HUES48 (cell line): Measurements from ENCODE around the gene SLC24A3.

Source experiments
- H3K27ac ChIP-seq: one replicate; pipeline ENCODE4 v1.7.0; 2013; ENCODE audit warnings: low read depth, low read length, inconsistent platforms
- H3K27me3 ChIP-seq: 2 replicates; pipeline ENCODE4 v1.6.1; 2013; ENCODE audit warnings: mild to moderate bottlenecking, low read length; ENCODE audit not compliant: control insufficient read depth, insufficient read depth
- H3K36me3 ChIP-seq: 2 replicates; pipeline ENCODE4 v1.6.1; 2013; ENCODE audit warnings: low read length; ENCODE audit not compliant: control insufficient read depth, insufficient read depth
- H3K4me1 ChIP-seq: 2 replicates; pipeline ENCODE4 v1.6.1; 2013; ENCODE audit warnings: mild to moderate bottlenecking, low read length; ENCODE audit not compliant: control insufficient read depth, insufficient read depth
- H3K4me3 ChIP-seq: 2 replicates; pipeline ENCODE4 v1.5.1; 2013; ENCODE audit warnings: mild to moderate bottlenecking, low read depth, low read length
- H3K9ac ChIP-seq: 2 replicates; pipeline ENCODE4 v1.6.1; 2013; ENCODE audit warnings: mild to moderate bottlenecking, low read depth, low read length, moderate library complexity
- H3K9me3 ChIP-seq: 2 replicates; pipeline ENCODE4 v1.6.1; 2013; ENCODE audit warnings: low read length; ENCODE audit not compliant: control insufficient read depth, insufficient read depth

SLC24A3 gene

DNA sequence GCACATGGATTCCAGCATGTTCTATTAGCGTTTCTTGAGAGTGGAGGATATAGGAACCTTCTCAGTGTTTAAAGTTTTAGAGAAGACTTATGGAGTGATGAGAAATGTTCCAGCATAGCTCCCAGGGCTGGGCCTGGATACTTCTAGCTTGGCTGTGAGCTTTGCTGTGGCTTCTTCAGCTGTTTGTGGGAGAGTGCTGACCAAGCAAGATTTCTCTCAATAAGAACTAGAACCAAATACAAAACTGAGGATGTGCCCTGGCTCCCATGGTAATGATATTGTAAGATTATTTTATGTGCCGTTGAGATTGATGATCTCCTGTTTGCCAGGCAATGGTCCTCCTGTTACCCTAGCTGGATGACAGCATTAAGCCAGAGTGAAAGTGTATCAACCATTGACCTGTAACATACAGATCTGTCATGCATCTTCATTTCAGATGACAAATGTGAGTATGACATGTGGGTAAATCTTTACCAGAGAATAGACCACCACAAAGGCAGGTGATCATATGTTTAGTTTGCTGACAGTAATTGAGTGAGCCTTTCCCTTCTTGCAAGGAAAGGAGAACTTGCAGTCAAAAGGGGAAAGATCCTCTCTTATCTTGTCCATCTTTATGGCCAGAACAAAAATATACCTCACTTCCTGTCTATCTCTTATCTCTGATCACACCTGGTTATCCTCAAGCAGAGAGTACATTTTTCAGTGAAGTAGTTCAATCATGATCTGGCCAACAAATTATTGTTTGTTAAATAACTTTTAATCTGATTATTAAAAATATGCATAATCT is 180.1 kb downstream of the SLC24A3 start:
- H3K27ac ChIP-seq: no peak overlapping the region
- no peak overlapping the region for H3K9ac ChIP-seq

DNA sequence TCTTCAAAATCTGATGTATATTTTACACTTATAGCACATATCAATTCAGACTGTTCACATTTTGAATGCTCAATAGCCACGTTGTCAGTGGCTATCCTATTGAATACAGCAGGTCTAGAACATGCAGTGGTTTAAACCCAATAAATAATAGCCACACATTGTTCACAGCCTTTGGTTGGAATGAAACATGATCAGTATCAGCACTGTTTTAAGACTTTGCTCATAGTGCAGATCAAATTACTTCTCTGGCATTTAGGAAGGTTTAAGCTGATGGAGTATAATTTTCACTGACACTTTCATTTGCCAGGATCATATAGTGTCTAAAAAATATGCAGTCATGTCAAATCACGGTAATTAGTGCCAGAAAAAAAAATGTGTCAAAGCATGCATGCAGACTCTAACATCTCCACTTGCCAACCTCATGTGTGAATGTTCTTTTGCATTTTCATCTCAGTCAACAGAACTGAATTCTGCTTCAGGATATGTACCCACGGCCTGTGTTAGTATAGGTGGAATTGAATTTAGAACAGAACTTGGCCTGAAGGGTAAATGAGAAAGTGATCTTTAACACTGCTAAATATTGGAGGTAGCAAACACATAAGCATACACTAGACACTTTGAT is 184.1 kb downstream of the SLC24A3 start:
- Histone ChIP-seq H3K9ac (no peak overlapping the region), H3K27ac (no peak overlapping the region), H3K4me1 (no peaks in the 10 kb centered on the region), H3K36me3 (no peaks in the 10 kb centered on the region), H3K27me3 (no peaks in the 10 kb centered on the region), H3K4me3 (no peak overlapping the region), H3K9me3 (peaks cover 12% of the 10 kb centered on the region)

More for the DNA sequence above, 180.1 kb downstream of the SLC24A3 start:
- Histone ChIP-seq H3K36me3 (no peaks in the 10 kb centered on the region), H3K4me3 (no peak overlapping the region), H3K9me3 (no peaks in the 10 kb centered on the region), H3K27me3 (no peaks in the 10 kb centered on the region), H3K4me1 (no peaks in the 10 kb centered on the region)

GRCh38 chr20:19397226-19397625 is 184.8 kb downstream of the SLC24A3 start:
- Histone ChIP-seq H3K9me3 (peaks cover 12% of the 10 kb centered on the region), H3K9ac (no peak overlapping the region), H3K27me3 (no peaks in the 10 kb centered on the region), H3K36me3 (no peaks in the 10 kb centered on the region), H3K4me3 (no peak overlapping the region), H3K4me1 (no peaks in the 10 kb centered on the region), H3K27ac (no peak overlapping the region)

DNA sequence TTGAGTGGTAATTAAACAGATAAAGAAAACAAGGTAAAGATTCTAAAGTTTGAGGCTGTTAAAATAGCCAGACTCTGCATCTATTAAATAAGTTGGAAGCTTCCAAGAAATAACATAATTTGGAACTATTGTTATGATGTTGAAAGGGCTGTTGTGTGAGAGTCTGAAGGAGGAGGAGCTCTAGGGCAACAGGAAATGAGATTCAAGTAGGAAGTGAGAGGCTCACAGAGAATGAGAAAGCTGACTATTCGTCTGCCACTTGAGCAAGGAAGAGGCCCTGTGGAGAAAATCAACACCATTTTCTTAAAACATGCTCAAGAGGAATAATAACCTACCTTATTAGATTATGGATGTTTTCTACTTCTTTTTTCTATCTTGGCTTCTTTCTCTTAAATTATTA is 185.2 kb downstream of the SLC24A3 start:
- Histone ChIP-seq H3K36me3 (no peaks in the 10 kb centered on the region), H3K4me3 (no peak overlapping the region), H3K9me3 (peaks cover 12% of the 10 kb centered on the region), H3K9ac (no peak overlapping the region), H3K27ac (no peak overlapping the region), H3K4me1 (no peaks in the 10 kb centered on the region), H3K27me3 (no peaks in the 10 kb centered on the region)

DNA sequence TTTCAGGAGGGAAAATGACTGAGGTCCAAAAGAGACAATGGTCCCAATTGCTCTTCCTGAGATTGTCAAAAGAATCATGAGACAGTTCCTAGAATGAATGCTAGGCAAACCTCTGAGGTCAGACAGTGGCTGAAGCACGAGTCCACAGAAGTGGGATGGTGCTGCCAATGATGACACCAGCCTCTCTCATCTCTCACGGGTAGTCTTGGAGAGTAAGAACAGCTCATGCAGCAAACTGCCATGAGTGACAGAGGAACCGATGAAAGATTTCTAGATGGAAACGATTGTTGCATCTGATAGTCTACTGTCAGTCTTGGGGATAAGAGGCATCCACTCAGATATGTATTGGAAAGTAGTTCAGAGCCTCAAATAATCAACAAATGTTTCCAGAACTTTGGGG is 188.7 kb downstream of the SLC24A3 start:
- H3K27me3 ChIP-seq: no peaks in the 10 kb centered on the region
- H3K36me3 ChIP-seq: no peaks in the 10 kb centered on the region

DNA sequence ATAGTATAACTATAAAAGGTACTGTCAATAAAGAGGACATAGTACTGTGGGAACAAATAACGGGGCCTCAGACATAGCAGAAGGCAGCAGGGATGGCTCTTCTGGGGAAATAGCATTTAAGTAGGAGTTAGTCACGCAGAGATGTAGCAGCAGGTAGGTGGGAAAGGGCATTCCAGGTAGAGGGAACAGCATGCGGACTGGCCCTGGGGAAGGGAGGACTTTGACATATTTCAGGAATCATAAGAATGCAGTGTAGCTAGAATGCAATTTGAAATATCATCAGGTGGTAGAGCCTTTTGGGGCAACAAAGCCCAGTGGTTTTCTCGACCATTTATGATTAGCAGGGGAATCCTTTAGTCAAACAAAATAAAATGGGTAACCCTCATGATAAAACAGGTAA is 191.1 kb downstream of the SLC24A3 start:
- no peak overlapping the region for H3K27ac ChIP-seq
- no peaks in the 10 kb centered on the region for H3K36me3 ChIP-seq
- peaks cover 6% of the 10 kb centered on the region for H3K9me3 ChIP-seq
- no peak overlapping the region for H3K9ac ChIP-seq
- H3K4me3 ChIP-seq: no peak overlapping the region
- no peaks in the 10 kb centered on the region for H3K27me3 ChIP-seq
- no peaks in the 10 kb centered on the region for H3K4me1 ChIP-seq

More for the DNA sequence above, 188.7 kb downstream of the SLC24A3 start:
- Histone ChIP-seq H3K9me3 (peaks cover 12% of the 10 kb centered on the region), H3K9ac (no peak overlapping the region), H3K27ac (no peak overlapping the region), H3K4me3 (no peak overlapping the region), H3K4me1 (no peaks in the 10 kb centered on the region)

- Histone ChIP-seq H3K9me3 (no peaks in the 10 kb centered on the region), H3K4me1 (no peaks in the 10 kb centered on the region), H3K27ac (no peak overlapping the region), H3K36me3 (no peaks in the 10 kb centered on the region), H3K9ac (no peak overlapping the region), H3K4me3 (no peak overlapping the region), H3K27me3 (no peaks in the 10 kb centered on the region)
Observed at GRCh38 chr20:19404826-19405225, 192.4 kb downstream of the SLC24A3 start.

DNA sequence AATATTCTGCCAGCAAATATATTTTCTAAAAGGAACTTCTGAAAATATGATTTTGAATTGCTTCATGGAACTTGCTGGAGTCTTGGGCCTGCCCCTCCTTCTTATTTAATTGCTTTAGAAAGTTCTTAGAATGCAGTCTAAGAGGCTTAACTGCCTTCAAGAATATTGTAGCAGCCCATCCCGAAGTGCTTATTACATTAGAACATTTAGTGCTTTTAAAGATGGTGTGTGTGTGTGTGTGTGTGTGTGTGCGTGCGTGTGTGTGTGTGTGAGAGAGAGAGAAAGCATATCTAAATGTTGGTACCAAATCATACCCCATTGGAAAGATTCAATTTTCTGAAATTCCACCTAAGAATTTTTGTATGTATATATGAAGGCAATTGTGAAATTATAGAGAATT is 193.5 kb downstream of the SLC24A3 start:
- Histone ChIP-seq H3K36me3 (no peaks in the 10 kb centered on the region), H3K9ac (no peak overlapping the region), H3K4me1 (no peaks in the 10 kb centered on the region), H3K27me3 (no peaks in the 10 kb centered on the region), H3K27ac (no peak overlapping the region), H3K9me3 (no peaks in the 10 kb centered on the region), H3K4me3 (no peak overlapping the region)

- Histone ChIP-seq H3K9me3 (no peaks in the 10 kb centered on the region), H3K36me3 (no peaks in the 10 kb centered on the region), H3K4me1 (no peaks in the 10 kb centered on the region), H3K9ac (no peak overlapping the region), H3K27me3 (no peaks in the 10 kb centered on the region), H3K4me3 (no peak overlapping the region), H3K27ac (no peak overlapping the region)
Observed at GRCh38 chr20:19406381-19406780, 193.9 kb downstream of the SLC24A3 start.

- no peaks in the 10 kb centered on the region for H3K27me3 ChIP-seq
- no peak overlapping the region for H3K4me3 ChIP-seq
- H3K4me1 ChIP-seq: no peaks in the 10 kb centered on the region
- no peaks in the 10 kb centered on the region for H3K9me3 ChIP-seq
- H3K9ac ChIP-seq: no peak overlapping the region
- H3K27ac ChIP-seq: no peak overlapping the region
- H3K36me3 ChIP-seq: no peaks in the 10 kb centered on the region
Observed at GRCh38 chr20:19407196-19407595, 194.8 kb downstream of the SLC24A3 start.

DNA sequence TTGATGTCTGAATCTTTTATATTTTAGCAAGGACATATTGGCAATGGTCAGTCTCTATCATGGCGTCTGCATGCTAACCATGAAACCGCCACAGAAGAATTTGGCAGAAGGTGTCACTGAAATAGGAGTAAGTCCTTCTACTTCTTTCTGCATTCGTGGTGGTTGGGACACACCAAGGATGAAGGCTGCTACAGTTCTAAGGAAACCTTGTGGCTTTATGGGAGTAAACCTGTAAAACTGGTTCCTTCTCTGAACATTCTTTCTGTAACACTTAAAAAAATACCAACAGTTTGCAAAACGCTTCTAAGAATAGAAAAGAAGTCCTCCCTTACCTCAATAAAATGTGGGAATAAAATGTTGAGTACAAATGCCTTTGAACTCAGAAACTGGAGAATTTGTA is 195.3 kb downstream of the SLC24A3 start:
- Histone ChIP-seq H3K36me3 (no peaks in the 10 kb centered on the region), H3K4me1 (no peaks in the 10 kb centered on the region), H3K27me3 (no peaks in the 10 kb centered on the region), H3K9me3 (no peaks in the 10 kb centered on the region), H3K4me3 (no peak overlapping the region), H3K9ac (no peak overlapping the region), H3K27ac (no peak overlapping the region)
